Retinal pigment epithelial cell (primary cell): ENCODE measurements around the gene ABHD17C.

Source experiments
- DNase-seq: peaks from one replicate; pipeline ENCODE4 v3.0.0-alpha.2; 2010; ENCODE audit warnings: low read depth
- H3K4me3 ChIP-seq: 2 replicates; pipeline ENCODE4 v1.5.1; 2011; ENCODE audit warnings: mild to moderate bottlenecking, low read length, control low read depth, moderate library complexity
- TF ChIP-seq, protein P1 (sequence below): conservative IDR thresholded peaks from 2 replicates; pipeline ENCODE4 v1.5.1; 2011; ENCODE audit warnings: low read depth, low read length, control low read depth, inconsistent platforms

The ABHD17C gene

DNA sequence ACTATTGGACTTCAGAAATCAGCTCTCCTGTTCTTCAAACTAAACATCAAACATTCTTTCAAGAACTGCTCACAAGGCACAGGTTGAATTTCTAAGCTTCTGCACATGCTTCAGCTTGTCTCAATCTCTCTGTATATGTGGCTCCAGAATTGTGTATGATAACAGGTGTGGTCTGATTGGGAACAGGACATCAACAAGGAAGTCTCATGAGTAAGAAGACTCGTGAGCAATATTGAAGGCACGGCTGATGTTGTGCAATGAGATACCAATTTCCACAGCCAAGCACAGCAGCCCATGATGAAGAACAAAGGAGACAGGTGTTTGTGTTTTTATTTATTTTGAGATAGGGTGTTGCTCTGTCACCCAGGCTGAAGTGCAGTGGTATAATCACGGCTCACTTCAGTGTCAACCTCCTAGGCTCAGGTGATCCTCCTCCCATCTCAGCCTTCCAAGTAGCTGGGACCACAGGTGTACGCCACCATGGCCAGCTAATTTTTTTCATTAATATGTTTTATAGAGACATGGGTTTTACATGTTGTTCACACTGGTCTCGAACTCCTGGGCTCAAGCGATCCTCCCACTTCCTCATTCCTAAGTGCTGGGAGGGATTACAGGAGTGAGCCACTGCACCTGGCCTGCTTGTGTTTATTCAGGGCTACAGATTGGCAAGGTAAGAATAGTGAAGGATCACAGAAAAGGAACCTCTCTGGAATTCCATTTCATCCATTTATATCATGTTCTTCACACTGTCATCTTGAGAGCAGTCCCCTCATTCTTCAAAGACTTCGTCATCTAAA is 32.2 kb upstream of the ABHD17C start:
- no peak overlapping the region for H3K4me3 ChIP-seq
- TF ChIP-seq, protein P1, sequence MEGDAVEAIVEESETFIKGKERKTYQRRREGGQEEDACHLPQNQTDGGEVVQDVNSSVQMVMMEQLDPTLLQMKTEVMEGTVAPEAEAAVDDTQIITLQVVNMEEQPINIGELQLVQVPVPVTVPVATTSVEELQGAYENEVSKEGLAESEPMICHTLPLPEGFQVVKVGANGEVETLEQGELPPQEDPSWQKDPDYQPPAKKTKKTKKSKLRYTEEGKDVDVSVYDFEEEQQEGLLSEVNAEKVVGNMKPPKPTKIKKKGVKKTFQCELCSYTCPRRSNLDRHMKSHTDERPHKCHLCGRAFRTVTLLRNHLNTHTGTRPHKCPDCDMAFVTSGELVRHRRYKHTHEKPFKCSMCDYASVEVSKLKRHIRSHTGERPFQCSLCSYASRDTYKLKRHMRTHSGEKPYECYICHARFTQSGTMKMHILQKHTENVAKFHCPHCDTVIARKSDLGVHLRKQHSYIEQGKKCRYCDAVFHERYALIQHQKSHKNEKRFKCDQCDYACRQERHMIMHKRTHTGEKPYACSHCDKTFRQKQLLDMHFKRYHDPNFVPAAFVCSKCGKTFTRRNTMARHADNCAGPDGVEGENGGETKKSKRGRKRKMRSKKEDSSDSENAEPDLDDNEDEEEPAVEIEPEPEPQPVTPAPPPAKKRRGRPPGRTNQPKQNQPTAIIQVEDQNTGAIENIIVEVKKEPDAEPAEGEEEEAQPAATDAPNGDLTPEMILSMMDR, result no peak
- no peak for DNase-seq

DNA sequence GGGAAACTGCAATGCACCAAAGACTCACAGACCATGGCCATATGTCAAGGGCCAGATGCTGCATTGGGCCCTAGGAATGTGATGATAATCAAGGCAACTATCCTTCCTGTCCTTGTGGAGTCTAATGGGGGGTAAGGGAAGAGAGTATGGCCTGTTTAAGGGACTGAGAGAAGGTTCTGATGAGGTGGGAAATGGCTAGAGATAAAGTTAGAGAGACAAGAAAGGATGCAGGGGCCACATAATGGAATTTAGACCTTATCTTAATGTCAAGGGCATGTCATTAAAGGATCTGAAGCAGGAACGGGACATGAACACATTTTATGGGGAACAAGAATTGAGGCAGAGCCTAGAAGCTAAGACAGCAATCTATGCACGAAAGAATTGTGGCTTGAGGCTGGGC is 30.0 kb upstream of the ABHD17C start:
- TF ChIP-seq, protein P1, result no peak
- H3K4me3 ChIP-seq, result no peak overlapping the region
- no peak for DNase-seq

DNA sequence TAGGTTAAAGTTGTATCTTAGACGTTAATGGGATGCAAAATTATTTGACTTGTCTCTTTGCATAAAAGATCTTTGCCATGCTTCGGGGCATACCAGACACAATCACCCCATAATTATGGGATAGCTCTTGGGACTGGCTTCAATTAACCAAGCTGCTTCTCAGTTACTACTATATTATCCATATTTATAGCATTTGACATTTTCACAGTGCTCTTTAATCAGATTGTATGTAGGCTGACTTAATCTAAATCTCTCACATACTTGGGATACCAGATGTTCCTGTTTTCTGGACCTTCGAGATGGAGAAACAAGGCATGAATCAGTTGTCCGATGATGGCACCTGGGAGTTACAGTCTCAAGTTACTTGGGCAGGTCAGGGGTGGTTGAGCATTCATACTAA is 27.2 kb upstream of the ABHD17C start:
- TF ChIP-seq, protein P1, result no peak
- DNase-seq, result no peak
- H3K4me3 ChIP-seq, result no peak overlapping the region

DNA sequence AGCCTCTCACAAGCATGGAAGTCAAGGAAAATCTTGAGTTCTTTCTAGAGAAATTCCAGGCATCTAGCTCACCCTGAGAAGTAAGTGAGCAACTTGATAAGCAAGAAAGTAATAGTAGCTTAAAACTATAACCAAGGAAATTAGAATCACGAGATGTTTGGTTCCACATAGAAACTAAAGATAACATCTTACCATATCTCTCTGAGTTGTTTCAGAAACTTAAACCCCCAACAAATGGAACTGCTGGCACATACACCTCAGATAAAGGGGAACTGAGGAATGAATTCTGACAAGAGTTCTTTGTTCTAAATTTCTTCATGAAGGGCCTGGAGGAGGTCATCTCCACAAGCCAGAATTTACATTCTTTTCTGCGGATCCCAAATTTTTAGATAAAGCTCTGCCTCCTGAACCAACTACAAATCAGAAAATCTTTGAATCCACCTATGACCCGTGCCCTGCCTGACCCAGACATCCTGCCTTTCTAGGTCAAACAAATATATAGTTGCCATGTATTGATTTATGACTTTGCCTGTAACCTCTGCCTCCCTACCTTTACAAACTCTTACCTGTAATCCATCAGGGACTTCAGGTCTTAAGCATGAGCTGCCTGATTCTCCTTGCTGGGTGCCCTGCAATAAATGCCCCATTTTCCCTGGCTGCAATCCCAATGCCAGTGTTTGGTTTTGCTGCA is 26.4 kb upstream of the ABHD17C start:
- H3K4me3 ChIP-seq, result no peak overlapping the region
- TF ChIP-seq, protein P1, result no peak

DNA sequence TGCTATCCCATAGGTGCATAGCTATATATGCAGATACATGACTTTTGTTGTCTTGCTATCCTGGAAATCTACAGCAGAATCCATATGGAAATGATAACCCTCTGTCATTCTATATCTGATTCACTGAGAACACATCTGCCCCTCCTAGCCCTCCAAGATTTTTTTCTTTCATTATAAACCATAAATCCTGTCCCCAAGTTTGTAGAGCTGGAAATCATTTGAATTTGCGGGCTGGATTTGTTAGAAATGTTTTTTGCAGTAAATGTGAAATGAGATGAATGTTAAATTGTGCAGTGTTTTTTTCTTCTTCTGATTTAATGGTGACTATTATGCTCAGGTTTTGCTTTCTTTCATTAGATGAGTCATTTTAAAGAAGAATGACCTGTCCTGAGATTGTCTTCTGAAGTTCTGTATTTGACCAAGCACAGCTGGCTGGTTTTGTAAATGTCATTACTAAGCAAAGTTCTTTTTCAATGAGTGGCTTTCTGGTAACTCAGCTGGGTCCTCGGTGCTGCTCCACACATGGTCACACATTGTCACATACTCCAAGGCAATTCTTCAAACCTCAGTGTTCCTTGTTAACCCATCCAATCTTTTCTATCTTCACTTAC is 25.3 kb upstream of the ABHD17C start:
- TF ChIP-seq, protein P1, result no peak
- H3K4me3 ChIP-seq, result no peak overlapping the region

More for the DNA sequence above, 26.4 kb upstream of the ABHD17C start:
- DNase-seq, result no peak

DNA sequence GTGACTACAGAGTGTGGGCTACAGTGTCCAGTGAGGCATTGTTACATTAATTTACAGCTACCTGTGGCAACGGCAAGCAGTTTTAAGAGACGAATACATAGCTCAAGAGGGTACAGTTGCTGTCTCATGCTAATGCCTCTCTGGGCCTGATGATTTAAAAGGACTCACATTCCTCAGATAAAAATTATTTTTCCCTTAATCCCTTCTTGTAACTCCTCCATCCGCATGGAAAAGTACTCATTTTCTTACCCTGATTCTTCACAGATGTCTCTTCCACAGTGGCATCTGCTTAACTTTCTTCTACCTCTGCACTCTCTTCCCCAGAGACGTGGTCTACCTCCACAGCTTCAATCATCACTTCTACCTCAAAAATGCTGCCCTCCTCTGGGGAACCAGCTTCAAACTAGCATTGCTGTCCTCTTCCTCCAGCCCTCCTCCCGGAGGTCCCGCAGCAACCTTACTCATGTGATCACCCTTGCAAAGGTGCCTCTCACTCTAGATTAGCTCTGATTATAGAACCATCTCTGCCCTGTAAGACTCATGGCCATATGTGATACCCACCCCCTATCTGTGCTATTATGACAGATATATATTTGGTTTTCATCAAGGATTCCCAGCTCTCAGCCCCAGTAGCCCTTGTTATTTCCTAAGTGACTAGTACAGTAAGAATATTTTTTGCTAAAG is 21.4 kb upstream of the ABHD17C start:
- DNase-seq, result no peak
- no peak overlapping the region for H3K4me3 ChIP-seq
- TF ChIP-seq, protein P1, result peak; percentile 1

More for the DNA sequence above, 25.3 kb upstream of the ABHD17C start:
- no peak for DNase-seq
